ENCODE measurements around the gene ESPNL.
A peak's percentile ranks its signal among the peaks of the same experiment; 100 is the strongest.
"Not testable (repeated sequence)": the region's sequence is repeated elsewhere in the genome, so short reads cannot be mapped to it uniquely, and the experiment has no call there.

ESPNL gene

GRCh38 chr2:238100821-238101771, 956 bp downstream of the ESPNL start:
- DNase-seq = no peak

GRCh38 chr2:238101891-238102841, 2.0 kb downstream of the ESPNL start:
- DNase-seq = peak; percentile 15

GRCh38 chr2:238102865-238103264, 2.7 kb downstream of the ESPNL start:
- DNase-seq = no peak

DNA sequence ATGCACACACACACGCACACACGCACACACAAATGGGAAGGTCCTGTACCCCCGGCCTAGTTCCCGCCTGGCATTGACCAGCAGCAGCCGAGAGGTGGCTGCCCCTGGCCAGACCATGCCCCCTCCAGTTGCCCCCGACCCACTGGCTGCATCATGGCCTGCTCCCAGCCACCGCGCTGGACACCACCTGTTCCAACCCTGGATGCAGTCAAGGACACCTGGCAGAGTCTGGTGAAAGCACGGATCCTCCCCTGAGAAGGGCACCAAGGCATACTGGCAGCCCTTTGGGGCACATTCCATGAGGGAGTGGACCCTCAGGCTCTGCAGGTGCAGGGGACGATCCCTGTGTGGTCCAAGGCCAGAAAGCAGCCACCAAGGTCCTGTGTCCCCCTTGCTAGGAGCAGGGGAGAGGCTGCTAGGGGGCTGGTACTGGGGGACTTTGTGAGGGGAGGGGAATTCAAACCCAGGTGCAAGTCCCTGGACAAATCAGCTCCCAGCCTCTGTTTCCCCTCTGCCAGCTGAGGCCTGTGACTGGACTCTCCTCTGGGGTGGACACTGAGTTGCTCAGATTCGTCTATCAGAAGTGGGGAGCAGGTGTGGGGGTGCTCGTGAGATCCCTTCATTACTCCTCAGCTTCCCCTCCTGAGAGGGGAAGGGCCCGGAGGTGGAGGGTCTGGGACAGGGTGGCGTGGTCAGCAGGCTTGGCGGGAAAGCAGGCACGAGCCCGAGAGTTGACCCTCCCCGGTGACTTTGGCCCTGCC, 3.5 kb downstream of the ESPNL start:
- no peak for DNase-seq

DNA sequence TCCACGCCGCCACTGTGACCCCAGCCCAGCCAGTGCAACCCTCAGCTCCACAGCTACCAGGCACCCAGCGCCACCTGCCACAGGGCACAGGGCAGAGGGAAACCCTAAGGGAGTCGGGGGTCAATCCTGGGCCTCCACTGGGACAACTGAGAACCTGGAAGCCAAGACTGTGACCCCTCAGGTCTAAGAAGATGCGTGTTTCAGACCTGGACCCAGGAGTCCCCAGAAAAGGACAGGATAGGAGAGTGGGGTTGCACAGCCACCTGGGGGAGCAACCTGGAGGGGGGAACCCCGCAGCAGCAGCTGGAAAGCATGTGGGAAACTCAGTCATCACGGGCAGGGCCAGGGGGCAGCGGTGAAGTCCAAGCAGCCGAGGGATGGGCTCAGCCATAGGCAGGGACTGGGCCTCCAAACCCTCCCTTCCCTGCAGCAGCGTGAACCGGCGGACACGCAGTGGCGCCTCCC, 4.1 kb downstream of the ESPNL start:
- DNase-seq = peak; percentile 11

- peak; percentile 4 for DNase-seq
These were observed 4.7 kb downstream of the ESPNL start for GRCh38 chr2:238104691-238105371.

DNA sequence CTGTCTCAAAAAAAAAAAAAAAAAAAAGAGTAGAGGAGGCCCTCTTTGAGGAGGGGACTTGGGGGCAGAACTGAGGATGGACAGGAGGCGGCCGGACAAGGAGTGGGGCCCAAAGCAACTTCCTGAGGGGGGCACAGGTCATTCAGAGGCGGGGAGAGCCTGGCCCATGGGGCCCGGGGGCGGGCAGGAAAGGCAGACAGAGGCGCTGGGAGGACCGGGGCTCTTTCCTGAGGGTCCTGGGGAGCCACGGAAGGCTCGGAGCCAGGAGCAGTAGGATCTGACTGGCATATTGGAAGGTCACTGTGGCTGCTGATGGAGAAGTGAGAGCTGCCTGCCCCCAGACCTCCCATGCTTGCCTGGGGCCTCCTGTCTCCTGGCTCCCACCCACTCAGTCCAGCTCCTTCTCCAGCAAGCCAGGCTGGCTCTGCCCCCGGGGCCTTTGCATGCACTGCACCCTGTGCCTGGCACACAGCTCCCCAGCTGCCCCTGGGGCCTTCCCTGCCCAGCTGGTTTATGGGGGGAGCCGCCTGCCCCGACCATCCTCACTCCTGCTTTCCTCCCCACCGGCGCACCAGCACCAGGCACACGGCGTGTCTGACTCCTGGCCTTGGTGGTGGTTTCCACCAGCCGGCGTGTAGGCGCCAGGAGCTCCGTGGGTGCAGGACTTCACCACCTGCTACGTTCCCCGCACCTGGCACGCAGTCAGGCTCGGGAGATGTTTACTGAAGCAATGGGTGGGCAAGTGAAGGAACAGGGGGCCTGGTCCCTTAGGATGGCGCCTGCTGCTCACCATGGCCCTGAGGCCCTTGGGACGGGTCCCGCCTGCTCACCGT, 5.6 kb downstream of the ESPNL start:
- peak; percentile 5 for DNase-seq

- peak; percentile 8 for DNase-seq
These were observed 6.2 kb downstream of the ESPNL start for GRCh38 chr2:238106339-238106697.

- DNase-seq = peak; percentile 15
These were observed 6.8 kb downstream of the ESPNL start for GRCh38 chr2:238106698-238107524.

DNA sequence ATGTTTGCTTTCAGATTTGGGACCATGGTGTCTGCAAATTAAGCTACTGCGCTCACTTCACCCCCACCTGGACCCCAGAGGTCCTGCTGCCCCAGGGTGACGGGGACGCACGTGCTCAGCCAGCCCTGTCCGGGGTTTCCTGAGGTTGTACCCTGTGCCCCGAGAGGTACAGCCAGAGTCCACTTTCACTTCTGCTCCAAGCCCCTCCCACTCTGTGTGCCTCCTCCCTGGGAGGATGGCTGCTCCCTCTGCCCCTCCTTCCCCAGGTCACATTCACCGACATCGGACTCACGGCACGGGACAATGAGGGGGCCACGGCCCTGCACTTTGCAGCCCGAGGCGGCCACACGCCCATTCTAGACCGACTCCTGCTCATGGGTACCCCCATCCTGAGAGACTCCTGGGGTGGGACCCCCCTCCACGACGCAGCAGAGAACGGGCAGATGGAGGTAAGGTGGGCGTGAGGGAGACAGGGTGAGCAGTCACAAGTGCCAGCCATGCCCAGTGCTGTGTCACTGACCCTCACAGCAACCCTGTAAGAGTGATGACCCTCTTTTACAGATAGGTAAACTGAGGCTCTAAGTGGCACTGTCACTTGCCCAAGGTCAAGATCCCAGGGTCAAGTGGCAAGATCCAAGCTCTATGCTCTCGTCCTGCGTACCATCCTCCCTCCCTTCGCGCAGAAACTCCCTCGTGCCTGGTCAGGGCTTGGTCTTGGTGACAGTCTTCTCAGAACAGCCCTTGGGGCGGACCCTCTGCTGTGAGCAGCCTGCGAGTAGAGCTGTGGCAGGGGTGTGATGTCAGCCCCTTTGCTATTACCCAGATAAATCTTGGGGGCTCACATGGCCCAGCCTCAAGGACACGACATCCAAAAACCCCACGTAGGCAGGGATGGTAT, 7.6 kb downstream of the ESPNL start:
- peak; percentile 15 for DNase-seq

- DNase-seq = peak; percentile 17
These were observed 8.5 kb downstream of the ESPNL start for GRCh38 chr2:238108423-238109183.

- no peak for DNase-seq
These were observed 13.5 kb downstream of the ESPNL start for GRCh38 chr2:238113611-238114010.

- no peak for DNase-seq
These were observed 14.2 kb downstream of the ESPNL start for GRCh38 chr2:238114331-238114841.

- no peak for DNase-seq
These were observed 14.9 kb downstream of the ESPNL start for GRCh38 chr2:238114851-238115660.

DNA sequence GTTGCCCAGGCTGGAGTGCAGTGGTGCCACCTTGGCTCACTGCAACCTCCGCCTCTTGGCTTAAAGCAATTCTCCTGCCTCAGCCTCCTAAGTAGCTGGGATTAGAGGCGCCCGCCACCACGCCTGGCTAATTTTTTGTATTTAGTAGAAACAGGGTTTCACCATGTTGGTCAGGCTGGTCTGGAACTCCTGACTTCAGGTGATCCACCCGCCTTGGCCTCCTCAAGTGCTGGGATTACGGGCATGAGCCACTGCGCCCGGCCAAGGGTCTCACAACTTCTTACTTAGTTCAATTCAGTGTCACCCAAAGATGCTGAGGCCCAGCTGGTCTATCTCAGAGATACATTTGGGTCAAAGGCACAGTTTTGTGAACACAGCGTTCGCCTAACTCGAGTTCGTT, 15.6 kb downstream of the ESPNL start:
- not testable (repeated sequence) for DNase-seq

DNA sequence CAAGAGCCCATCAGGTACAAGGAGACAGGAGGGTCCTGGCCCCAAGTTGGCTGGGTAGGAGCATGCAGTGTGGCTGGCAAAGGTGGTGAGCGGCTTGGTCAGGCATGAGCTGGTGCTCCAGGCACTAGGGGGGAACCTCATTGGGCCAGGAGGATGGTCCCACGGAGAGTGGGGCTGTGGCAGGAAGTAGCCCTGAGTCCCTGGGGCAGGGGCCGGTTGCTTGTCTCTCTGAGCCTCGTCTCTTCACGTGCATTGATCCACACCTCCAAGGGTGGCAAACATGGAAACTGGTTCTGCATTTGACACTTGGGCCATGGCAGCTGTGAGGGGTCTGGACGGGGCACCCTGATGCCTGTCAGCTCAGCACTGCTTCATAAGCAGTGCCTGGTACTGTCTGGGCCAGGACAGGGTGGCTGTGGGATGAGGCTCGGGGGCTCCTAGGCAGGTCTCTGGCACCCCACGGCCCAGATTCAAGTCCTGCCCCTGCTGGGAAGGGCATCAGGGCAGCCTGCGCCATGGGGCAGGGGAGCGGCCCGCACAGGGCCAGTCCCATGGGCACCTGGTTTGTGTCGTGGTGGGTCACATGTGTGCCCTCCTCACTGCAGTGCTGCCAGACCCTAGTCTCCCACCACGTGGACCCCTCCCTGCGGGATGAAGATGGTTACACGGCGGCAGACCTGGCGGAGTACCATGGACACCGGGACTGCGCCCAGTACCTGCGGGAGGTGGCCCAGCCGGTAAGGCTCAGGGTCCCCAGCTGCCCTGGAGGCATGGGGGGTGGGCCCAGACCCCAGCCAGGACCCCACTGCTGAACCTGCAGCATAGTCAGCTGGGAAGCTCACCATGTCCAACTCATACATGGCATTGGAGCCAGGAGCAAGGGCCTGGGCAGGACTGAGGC, 16.4 kb downstream of the ESPNL start:
- no peak for DNase-seq

Data from activated T-cell treated with anti-CD3 and anti-CD28 coated beads, Interleukin-2, amount 50 U/mL, for 1 hour (primary cell).